CD8-positive, alpha-beta memory T cell (primary cell): ENCODE results near the gene PTP4A1. TPM values are rescaled to one million over a fixed set of nuclear protein-coding genes. Genes with fewer than 3 reads are reported as not detected.

ENCODE experiments used
- CTCF ChIA-PET: fragments of 350-600 bp; sonication (Branson Sonifier 250); formaldehyde crosslinking; loops from one replicate; lab custom pipeline; 2021; ENCODE audit warnings: antibody characterized with exemption; lab: Charles Lee
- POLR2A ChIA-PET: fragments of 350-600 bp; sonication (Branson Sonifier 250); formaldehyde crosslinking; loops from one replicate; lab custom pipeline; 2021; ENCODE audit warnings: antibody characterized with exemption; lab: Charles Lee
- DNase-seq, 5 donors: peaks; one replicate each; pipeline versions ENCODE4 v3.0.0 to v3.0.0-alpha.2; 2020 to 2022; ENCODE audit warnings: mixed read lengths in 1 of 5
- H3K27ac ChIP-seq: one replicate; pipeline ENCODE4 v1.7.0; 2013; ENCODE audit warnings: low read depth, mild to moderate bottlenecking, low read length, moderate library complexity
- H3K27me3 ChIP-seq: 2 replicates; pipeline ENCODE4 v1.7.0; 2013; ENCODE audit warnings: low read length, mild to moderate bottlenecking; ENCODE audit not compliant: insufficient read depth, poor library complexity, severe bottlenecking
- H3K36me3 ChIP-seq: 2 replicates; pipeline ENCODE4 v1.7.0; 2013; ENCODE audit warnings: mild to moderate bottlenecking, low read length, moderate library complexity; ENCODE audit not compliant: insufficient read depth
- H3K4me1 ChIP-seq: 2 replicates; pipeline ENCODE4 v1.7.0; 2013; ENCODE audit warnings: mild to moderate bottlenecking, low read length, moderate library complexity; ENCODE audit not compliant: insufficient read depth
- H3K4me3 ChIP-seq: 2 replicates; pipeline ENCODE4 v1.7.0; 2013; ENCODE audit warnings: mild to moderate bottlenecking, low read length
- H3K9me3 ChIP-seq: 2 replicates; pipeline ENCODE4 v1.7.0; 2013; ENCODE audit warnings: mild to moderate bottlenecking, low read length
- H3K27ac Mint-ChIP-seq, 8 donors: one replicate each; pipeline ENCODE4 v1.8.0; 2020 to 2021; ENCODE audit warnings: mixed read lengths in 8 of 8, mild to moderate bottlenecking in 6 of 8, inconsistent platforms in 3 of 8, moderate library complexity in 3 of 8
- H3K27me3 Mint-ChIP-seq, 2 donors: one replicate each; pipeline ENCODE4 v1.8.0; 2020 to 2021; ENCODE audit warnings: mixed read lengths in 2 of 2, mild to moderate bottlenecking in 1 of 2, moderate library complexity in 1 of 2
- H3K36me3 Mint-ChIP-seq, 3 donors: one replicate each; pipeline ENCODE4 v1.8.0; 2020 to 2021; ENCODE audit warnings: mixed read lengths in 3 of 3, inconsistent platforms in 1 of 3, mild to moderate bottlenecking in 1 of 3
- H3K4me1 Mint-ChIP-seq, 3 donors: one replicate each; pipeline ENCODE4 v1.8.0; 2020 to 2021; ENCODE audit warnings: mixed read lengths in 3 of 3, inconsistent platforms in 1 of 3, mild to moderate bottlenecking in 1 of 3
- H3K4me3 Mint-ChIP-seq, 7 donors: one replicate each; pipeline ENCODE4 v1.8.0; 2020 to 2021; ENCODE audit warnings: mixed read lengths in 7 of 7, mild to moderate bottlenecking in 6 of 7, moderate library complexity in 4 of 7, inconsistent platforms in 2 of 7
- H3K9me3 Mint-ChIP-seq, 5 donors: one replicate each; pipeline ENCODE4 v1.8.0; 2020 to 2022; ENCODE audit warnings: mixed read lengths in 5 of 5, mild to moderate bottlenecking in 3 of 5, moderate library complexity in 2 of 5, inconsistent platforms in 1 of 5
- polyA plus RNA-seq: library from polyadenylated mRNA; unstranded; fragments of 300-500 nt; fragmentation: Illumina TruSeq; gene quantifications from one replicate; pipeline ENCODE4 v1.2.3, GENCODE V29; 2021
- total RNA-seq, 2 experiments: library from RNA; stranded (reverse); gene quantifications; one replicate each; pipeline ENCODE4 v1.2.3, GENCODE V29; 2021

PTP4A1 gene
- total and polyA plus RNA-seq, 3 experiments from 2014 or later, result 54.3 to 107 (median 92.3) TPM

DNA sequence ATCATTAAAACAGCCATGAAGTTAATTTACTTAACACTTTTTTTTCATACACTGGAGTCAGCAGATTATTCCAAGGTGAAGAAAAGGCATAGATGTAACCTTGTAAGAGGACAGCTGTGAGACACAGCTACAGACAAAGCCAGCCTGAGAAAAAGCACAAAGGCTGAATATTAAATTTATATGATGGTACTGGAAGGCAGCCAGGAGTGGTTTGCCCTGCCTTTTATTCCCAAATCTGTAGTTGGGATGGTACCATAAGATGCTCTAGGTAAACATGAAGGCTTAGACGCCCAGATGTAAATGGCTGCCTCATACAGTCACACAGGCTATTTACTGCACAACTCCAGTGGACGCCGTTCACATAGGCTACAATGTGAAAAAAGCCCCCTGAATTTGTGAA lies 42.1 kb upstream of the PTP4A1 start:
- DNase-seq, result no peak
- H3K27me3 Mint-ChIP-seq, result peaks cover 6 to 7% of the 10 kb centered on the region in 2 donors
- Histone ChIP-seq H3K4me3 (no peak overlapping the region), H3K36me3 (no peaks in the 10 kb centered on the region), H3K27ac (no peak overlapping the region), H3K9me3 (no peaks in the 10 kb centered on the region), H3K4me1 (no peaks in the 10 kb centered on the region), H3K27me3 (no peaks in the 10 kb centered on the region)
- no peak overlapping the region for H3K4me3 Mint-ChIP-seq
- peaks cover 6 to 12% (median 9%) of the 10 kb centered on the region in 3 donors for H3K4me1 Mint-ChIP-seq
- H3K36me3 Mint-ChIP-seq, result no peaks in the 10 kb centered on the region
- POLR2A ChIA-PET, result no interaction called here
- CTCF ChIA-PET, result no interaction called here
- H3K9me3 Mint-ChIP-seq, result no peaks in the 10 kb centered on the region
- no peak overlapping the region for H3K27ac Mint-ChIP-seq

DNA sequence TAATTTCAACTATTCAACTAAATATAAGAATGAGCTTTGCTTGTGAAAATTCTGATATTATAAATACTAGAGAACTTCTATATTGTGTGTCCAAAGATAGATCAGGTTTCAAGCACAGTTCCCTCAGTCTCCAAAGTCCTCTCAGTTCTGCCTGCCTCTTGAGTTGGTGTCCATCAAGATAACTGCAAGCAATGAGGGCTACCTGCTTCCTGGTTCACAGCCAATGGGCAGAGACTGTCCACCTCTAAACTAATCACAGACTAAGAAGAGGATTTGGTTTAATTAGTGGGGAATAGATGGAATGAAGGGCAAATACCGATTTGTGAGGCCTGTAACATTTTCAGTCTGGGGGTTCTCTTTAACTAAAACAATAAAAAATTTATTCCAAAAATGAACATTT lies 41.3 kb upstream of the PTP4A1 start:
- no peaks in the 10 kb centered on the region for H3K9me3 Mint-ChIP-seq
- no peak for DNase-seq
- H3K4me3 ChIP-seq, result no peak overlapping the region
- no peaks in the 10 kb centered on the region for H3K27me3 ChIP-seq
- H3K36me3 Mint-ChIP-seq, result no peaks in the 10 kb centered on the region
- H3K4me3 Mint-ChIP-seq, result no peak overlapping the region
- ChIA-PET CTCF (no interaction called here), POLR2A (no interaction called here)
- no peaks in the 10 kb centered on the region for H3K4me1 ChIP-seq
- no peaks in the 10 kb centered on the region for H3K36me3 ChIP-seq
- H3K27ac ChIP-seq, result no peak overlapping the region
- peaks cover 6 to 10% (median 9%) of the 10 kb centered on the region in 3 donors for H3K4me1 Mint-ChIP-seq
- H3K27ac Mint-ChIP-seq, result no peak overlapping the region
- no peaks in the 10 kb centered on the region for H3K9me3 ChIP-seq
- H3K27me3 Mint-ChIP-seq, result peaks cover 6 to 7% of the 10 kb centered on the region in 2 donors

DNA sequence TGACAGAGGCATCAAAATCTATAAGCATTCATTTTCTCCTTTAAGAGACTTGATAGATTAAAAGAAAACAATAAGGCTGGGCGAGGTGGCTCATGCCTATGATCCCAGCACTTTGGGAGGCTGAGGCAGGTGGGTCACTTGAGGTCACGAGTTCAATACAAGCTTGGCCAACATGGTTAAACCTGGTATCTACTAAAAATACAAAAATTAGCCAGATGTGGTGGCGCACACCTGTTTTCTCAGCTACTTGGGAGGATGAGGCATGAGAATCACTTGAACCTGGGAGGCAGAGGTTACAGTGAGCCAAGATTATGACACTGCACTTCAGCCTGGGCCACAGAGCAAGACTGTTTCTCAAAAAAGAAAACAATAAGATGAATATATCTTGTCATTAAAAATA lies 39.3 kb upstream of the PTP4A1 start:
- DNase-seq, result no peak
- Histone ChIP-seq H3K4me1 (no peaks in the 10 kb centered on the region), H3K36me3 (no peaks in the 10 kb centered on the region), H3K27ac (no peak overlapping the region), H3K9me3 (no peaks in the 10 kb centered on the region), H3K27me3 (no peaks in the 10 kb centered on the region), H3K4me3 (no peak overlapping the region)
- Mint-ChIP-seq H3K27me3 (peaks cover 6 to 7% of the 10 kb centered on the region in 2 donors), H3K4me1 (peaks cover 6 to 10% (median 9%) of the 10 kb centered on the region in 3 donors), H3K4me3 (no peak overlapping the region), H3K9me3 (no peaks in the 10 kb centered on the region), H3K36me3 (no peaks in the 10 kb centered on the region), H3K27ac (no peak overlapping the region)
- ChIA-PET CTCF (no interaction called here), POLR2A (no interaction called here)

DNA sequence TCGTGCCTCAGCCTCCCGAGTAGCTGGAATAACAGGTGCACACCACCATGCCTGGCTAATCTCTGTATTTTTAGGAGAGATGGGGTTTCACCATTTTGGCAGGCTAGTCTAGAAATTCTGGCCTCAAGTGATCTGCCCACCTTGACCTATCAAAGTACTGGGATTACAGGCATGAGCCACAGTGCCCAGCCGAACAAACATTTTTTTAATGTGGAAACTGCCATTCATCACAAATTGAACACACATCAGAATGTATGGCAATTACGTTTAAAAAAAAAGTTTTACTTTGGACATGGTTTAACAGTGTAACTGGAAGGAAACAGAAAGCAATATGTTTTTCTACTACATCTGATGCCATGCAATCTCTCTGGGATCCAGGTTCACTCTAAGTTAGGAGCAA lies 38.3 kb upstream of the PTP4A1 start:
- H3K36me3 Mint-ChIP-seq, result no peaks in the 10 kb centered on the region
- no peaks in the 10 kb centered on the region for H3K4me1 ChIP-seq
- no peak overlapping the region for H3K4me3 ChIP-seq
- H3K27me3 ChIP-seq, result no peaks in the 10 kb centered on the region
- no peaks in the 10 kb centered on the region for H3K9me3 Mint-ChIP-seq
- no peak overlapping the region for H3K27ac ChIP-seq
- H3K27me3 Mint-ChIP-seq, result peaks cover 6 to 7% of the 10 kb centered on the region in 2 donors
- CTCF ChIA-PET, result no interaction called here
- H3K27ac Mint-ChIP-seq, result no peak overlapping the region
- no peaks in the 10 kb centered on the region for H3K9me3 ChIP-seq
- no peak for DNase-seq
- H3K36me3 ChIP-seq, result no peaks in the 10 kb centered on the region
- H3K4me3 Mint-ChIP-seq, result no peak overlapping the region
- POLR2A ChIA-PET, result no interaction called here
- H3K4me1 Mint-ChIP-seq, result peaks cover 6 to 10% (median 9%) of the 10 kb centered on the region in 3 donors

DNA sequence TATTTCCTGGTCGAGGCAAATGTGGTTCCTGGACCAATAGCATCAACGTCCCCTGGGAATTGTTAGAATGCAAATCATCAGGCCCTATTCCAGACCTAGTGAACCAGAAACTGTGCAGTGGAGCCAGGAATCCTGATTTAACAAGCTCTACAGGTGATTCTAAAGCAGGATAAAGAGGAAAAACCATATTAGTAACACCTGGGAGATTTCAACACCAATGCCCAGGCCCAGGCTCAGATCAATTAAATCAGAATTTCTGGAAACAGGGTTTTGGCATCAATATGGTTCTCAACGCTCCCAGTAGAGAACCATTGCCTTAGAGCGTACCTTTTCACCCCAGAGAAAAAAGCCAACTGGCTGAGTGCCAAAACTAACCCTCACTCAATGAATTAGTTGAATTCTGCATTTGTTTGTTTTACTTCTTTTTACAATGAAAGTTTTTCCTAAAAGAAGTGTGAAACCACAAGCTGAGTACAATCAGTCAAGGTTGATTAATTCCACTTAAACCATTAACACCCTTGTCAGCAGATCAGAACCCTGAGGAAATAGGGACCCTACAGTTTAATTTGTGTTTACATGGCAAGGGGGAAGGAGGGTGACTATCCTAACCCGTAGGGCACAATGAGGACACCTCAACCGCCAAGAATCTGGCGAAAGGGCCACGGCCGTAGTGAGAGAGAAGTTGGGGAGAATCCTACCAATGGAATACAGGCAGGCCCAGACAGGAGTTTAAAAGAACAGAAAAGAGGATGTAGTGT lies 34.9 kb upstream of the PTP4A1 start:
- Histone ChIP-seq H3K27ac (no peak overlapping the region), H3K36me3 (no peaks in the 10 kb centered on the region), H3K4me1 (no peaks in the 10 kb centered on the region), H3K4me3 (no peak overlapping the region), H3K27me3 (no peaks in the 10 kb centered on the region), H3K9me3 (no peaks in the 10 kb centered on the region)
- Mint-ChIP-seq H3K9me3 (no peaks in the 10 kb centered on the region), H3K4me1 (no peaks in the 10 kb centered on the region), H3K27ac (peak overlapping the region in 1 of 8 donors; percentile 23), H3K4me3 (no peak overlapping the region), H3K36me3 (no peaks in the 10 kb centered on the region), H3K27me3 (peaks cover 13 to 15% of the 10 kb centered on the region in 2 donors)
- DNase-seq, result no peak
- ChIA-PET POLR2A (interaction anchor here (0.6 kb wide), 1 partner anchor 24 kb away, joined by 7 read pairs; no protein-coding TSS in a partner anchor), CTCF (no interaction called here)

DNA sequence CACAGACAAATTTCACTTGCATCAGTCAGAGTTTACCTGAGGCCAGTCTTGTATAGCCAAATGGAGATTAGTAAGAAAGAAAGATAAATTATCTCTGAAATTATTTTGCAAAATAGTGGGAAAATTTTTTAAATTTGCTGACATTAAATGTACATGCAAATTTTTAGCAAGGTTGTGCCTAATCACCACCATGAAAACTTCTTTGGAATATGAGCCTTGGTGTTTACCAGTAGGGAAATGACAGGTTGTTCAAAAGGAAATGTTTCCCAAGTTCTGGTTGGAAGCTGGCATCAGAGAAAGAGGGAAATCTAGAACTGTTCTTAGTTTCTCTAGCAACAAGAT lies 34.4 kb upstream of the PTP4A1 start:
- H3K4me3 ChIP-seq, result no peak overlapping the region
- H3K9me3 ChIP-seq, result no peaks in the 10 kb centered on the region
- H3K27me3 Mint-ChIP-seq, result peaks cover 13 to 17% of the 10 kb centered on the region in 2 donors
- H3K4me1 Mint-ChIP-seq, result no peaks in the 10 kb centered on the region
- no peak overlapping the region for H3K27ac ChIP-seq
- no peak for DNase-seq
- no peak overlapping the region for H3K4me3 Mint-ChIP-seq
- ChIA-PET POLR2A (no interaction called here), CTCF (no interaction called here)
- no peaks in the 10 kb centered on the region for H3K36me3 Mint-ChIP-seq
- H3K27me3 ChIP-seq, result no peaks in the 10 kb centered on the region
- H3K9me3 Mint-ChIP-seq, result no peaks in the 10 kb centered on the region
- no peaks in the 10 kb centered on the region for H3K36me3 ChIP-seq
- H3K4me1 ChIP-seq, result no peaks in the 10 kb centered on the region
- peak overlapping the region in 1 of 8 donors; percentile 23 for H3K27ac Mint-ChIP-seq

DNA sequence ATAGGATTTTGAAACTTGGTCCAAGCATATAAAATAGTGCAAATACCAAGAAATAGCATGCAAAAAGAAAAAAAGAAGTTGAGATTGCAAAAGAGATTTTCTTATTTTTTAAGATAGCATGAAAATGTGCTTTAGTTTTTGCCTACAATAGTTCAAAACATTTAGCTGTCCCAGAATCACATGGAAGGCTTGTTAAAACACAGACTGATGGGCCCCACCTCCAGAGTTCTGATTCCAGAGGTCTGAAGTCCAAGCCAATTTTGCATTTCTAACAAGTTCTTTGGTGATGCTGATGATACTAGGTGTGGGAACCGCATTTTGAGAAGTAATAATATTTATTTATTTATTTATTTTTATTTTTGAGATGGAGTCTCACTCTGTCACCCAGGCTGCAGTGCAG lies 33.7 kb upstream of the PTP4A1 start:
- no peak overlapping the region for H3K4me3 ChIP-seq
- H3K9me3 Mint-ChIP-seq, result no peaks in the 10 kb centered on the region

DNA sequence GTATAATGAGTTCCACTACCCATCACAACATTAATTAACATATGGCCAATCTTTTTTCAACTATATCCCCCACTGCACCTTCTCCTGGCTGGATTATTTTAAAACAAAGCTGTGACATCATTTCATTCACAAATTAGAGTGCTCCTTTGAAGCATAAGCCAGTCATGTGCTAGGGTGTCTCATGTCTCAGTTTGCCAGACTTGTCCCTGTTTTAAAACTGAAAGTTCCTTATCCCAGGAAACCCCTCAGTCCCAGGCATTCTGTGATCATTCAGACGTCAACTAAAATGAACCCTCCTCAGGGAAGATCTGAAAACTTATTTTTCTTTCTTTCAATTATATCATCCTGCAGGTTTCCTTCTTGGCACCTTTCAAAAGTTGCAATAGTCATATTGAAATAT lies 29.3 kb upstream of the PTP4A1 start:
- no peak for DNase-seq
- H3K36me3 ChIP-seq, result no peaks in the 10 kb centered on the region
- Mint-ChIP-seq H3K27me3 (peaks cover 26 to 44% of the 10 kb centered on the region in 2 donors), H3K9me3 (no peaks in the 10 kb centered on the region), H3K27ac (no peak overlapping the region), H3K4me3 (no peak overlapping the region), H3K36me3 (no peaks in the 10 kb centered on the region), H3K4me1 (peaks cover 0 to 8% (median 0%) of the 10 kb centered on the region in 3 donors)
- no peak overlapping the region for H3K27ac ChIP-seq
- ChIA-PET CTCF (no interaction called here), POLR2A (no interaction called here)
- H3K4me1 ChIP-seq, result no peaks in the 10 kb centered on the region
- no peaks in the 10 kb centered on the region for H3K9me3 ChIP-seq
- no peak overlapping the region for H3K4me3 ChIP-seq
- H3K27me3 ChIP-seq, result no peaks in the 10 kb centered on the region

More for the DNA sequence above, 33.7 kb upstream of the PTP4A1 start:
- Mint-ChIP-seq H3K4me1 (no peaks in the 10 kb centered on the region), H3K27me3 (peaks cover 12 to 17% of the 10 kb centered on the region in 2 donors), H3K36me3 (no peaks in the 10 kb centered on the region), H3K4me3 (no peak overlapping the region), H3K27ac (no peak overlapping the region)
- Histone ChIP-seq H3K27me3 (no peaks in the 10 kb centered on the region), H3K9me3 (no peaks in the 10 kb centered on the region), H3K4me1 (no peaks in the 10 kb centered on the region), H3K36me3 (no peaks in the 10 kb centered on the region), H3K27ac (no peak overlapping the region)
- DNase-seq, result no peak
- POLR2A ChIA-PET, result no interaction called here
- CTCF ChIA-PET, result no interaction called here
